ENCODE results near the gene TCEA2. TPM values are rescaled to one million over a fixed set of nuclear protein-coding genes. Genes with fewer than 3 reads are reported as not detected.

TCEA2 gene
- total and polyA plus RNA-seq, 2 of the 13 experiments (the other 11 are each of a cell fraction or from before 2014, with no cell fraction given) = 28.1 to 33.7 TPM

DNA sequence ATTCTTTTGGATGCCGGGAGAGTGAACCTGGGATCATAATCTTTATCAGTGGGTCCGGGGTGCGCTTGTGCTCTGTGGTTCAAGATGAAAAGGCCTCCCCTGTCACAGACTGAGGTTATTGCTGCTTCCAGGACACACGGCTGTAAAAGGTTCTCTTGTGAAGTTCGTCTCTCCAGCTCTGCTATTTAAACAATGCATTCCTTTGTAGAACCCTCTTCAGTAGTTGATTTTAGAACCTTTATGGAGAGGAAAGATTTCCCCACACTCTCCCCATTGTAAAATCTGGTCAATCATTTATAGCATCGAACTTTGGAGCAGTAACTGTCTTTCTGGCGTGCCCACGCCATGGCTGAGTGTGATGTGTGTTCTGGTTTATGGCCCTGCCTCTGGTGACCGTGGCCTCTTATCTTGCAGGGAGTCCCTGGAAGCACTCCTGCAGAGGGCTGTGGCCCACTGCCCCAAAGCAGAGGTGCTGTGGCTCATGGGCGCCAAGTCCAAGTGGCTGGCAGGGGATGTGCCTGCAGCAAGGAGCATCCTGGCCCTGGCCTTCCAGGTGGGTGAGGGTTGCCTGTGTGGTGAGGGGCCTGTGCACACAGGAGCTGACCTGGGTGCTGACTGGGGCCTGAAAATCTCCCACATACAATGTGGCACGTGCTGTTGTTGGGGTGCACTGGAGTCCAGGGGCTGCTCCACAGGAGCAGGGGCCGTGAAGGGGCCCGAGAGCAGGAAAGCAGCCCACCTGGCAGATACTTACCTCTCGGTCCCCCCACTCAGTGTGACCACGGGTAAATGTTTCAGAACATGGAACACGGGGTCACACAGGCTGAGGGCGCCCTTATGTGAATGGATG is 38.6 kb upstream of the TCEA2 start (continued):
- 0 out of 2 replicates have a peak, but pooled peaks have one; percentile 12 for TF ChIP-seq ZNF704 (CRISPR knock-in tag; IDR thresholded peaks at IDR 0.05; ENCODE audit: borderline replicate concordance)
- peak; percentile 88; the same call in 1 of the 2 replicates for TF ChIP-seq ATAD3A (CRISPR knock-in tag; IDR thresholded peaks at IDR 0.05)
- no peak for TF ChIP-seq AKNA (CRISPR knock-in tag; IDR thresholded peaks at IDR 0.05; ENCODE audit: borderline replicate concordance)
- TF ChIP-seq REPIN1 (CRISPR knock-in tag; IDR thresholded peaks at IDR 0.05; ENCODE audit: borderline replicate concordance, low read depth) = peak; percentile 98
- TF ChIP-seq ETV5 (CRISPR knock-in tag; IDR thresholded peaks at IDR 0.05; ENCODE audit: borderline replicate concordance) = peak; percentile 41
- TF ChIP-seq SIX4 (CRISPR knock-in tag; IDR thresholded peaks at IDR 0.05) = no peak
- no peak for TF ChIP-seq ZNF407 (CRISPR knock-in tag; IDR thresholded peaks at IDR 0.05; ENCODE audit: not compliant biosample characterization)
- peak; percentile 79 for TF ChIP-seq MED1 (CRISPR knock-in tag; IDR thresholded peaks at IDR 0.05)
- TF ChIP-seq ATF7-NPFF (CRISPR knock-in tag; IDR thresholded peaks at IDR 0.05; ENCODE audit: low read depth) = peak; percentile 58; the same call in 1 of the 2 replicates
- 0 out of 2 replicates have a peak, but pooled peaks have one; percentile 76 for TF ChIP-seq ARNT2 (CRISPR knock-in tag; IDR thresholded peaks at IDR 0.05; ENCODE audit: low read depth)
- no peak for TF ChIP-seq JDP2 (CRISPR knock-in tag; IDR thresholded peaks at IDR 0.05; ENCODE audit: borderline replicate concordance)
- TF ChIP-seq ZBTB7B (CRISPR knock-in tag; IDR thresholded peaks at IDR 0.05) = no peak
- no peak for TF ChIP-seq ZEB1 (IDR thresholded peaks at IDR 0.05; ENCODE audit: insufficient replicate concordance, low read depth)
- TF ChIP-seq MXD4 (CRISPR knock-in tag; IDR thresholded peaks at IDR 0.05) = peak; percentile 77; the same call in 1 of the 2 replicates
